ENCODE data around the gene KAT6B.

Gene KAT6B

DNA sequence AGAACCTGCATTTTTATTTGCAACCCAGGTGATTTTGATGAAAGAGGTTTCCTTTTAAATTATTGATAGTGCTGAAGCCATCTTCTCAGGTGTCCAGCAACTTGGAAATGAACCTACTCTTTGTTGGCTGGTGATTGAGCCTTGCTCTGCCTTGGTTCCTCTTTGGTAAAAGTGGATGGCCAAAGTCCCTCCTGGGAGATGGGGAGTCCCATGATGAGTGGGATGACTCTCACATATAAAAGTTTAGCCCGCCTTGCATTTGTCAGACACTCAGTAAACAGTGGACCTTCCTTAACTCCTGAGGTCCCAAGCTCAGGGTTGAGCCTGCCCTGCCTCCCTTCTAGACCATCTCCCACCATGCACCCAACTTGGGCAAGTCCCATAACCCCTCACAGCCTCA lies 28.9 kb upstream of the KAT6B start:
- FAIRE-seq = no peak
- no peak for DNase-seq (ENCODE audit: insufficient read length, low spot score)
- TF ChIP-seq POU2F2 (IDR thresholded peaks at IDR 0.05; ENCODE audit: low read depth, low read length) (no peak), TAF1 (IDR thresholded peaks at IDR 0.05; ENCODE audit: low read depth, low read length) (no peak), POLR2A (IDR thresholded peaks at IDR 0.05; ENCODE audit: low read depth, low read length) (no peak)

- no peak for TF ChIP-seq TAF1 (IDR thresholded peaks at IDR 0.05; ENCODE audit: low read depth, low read length)
- no peak for TF ChIP-seq POU2F2 (IDR thresholded peaks at IDR 0.05; ENCODE audit: low read depth, low read length)
- no peak for TF ChIP-seq POLR2AphosphoS5 (IDR thresholded peaks at IDR 0.05; ENCODE audit: low read depth, low read length)
- no peak for TF ChIP-seq SPI1 (IDR thresholded peaks at IDR 0.05; ENCODE audit: low read depth, low read length)
- TF ChIP-seq POLR2A (IDR thresholded peaks at IDR 0.05; ENCODE audit: low read depth, low read length) = no peak
- no peak for TF ChIP-seq PAX5 (IDR thresholded peaks at IDR 0.05; ENCODE audit: insufficient read depth, low read length, severe bottlenecking)
- no peak for DNase-seq (ENCODE audit: insufficient read length, low spot score)
- FAIRE-seq = peak; percentile 31
Observed at GRCh38 chr10:74799721-74800221, 26.6 kb upstream of the KAT6B start.

- FAIRE-seq = no peak
- DNase-seq (ENCODE audit: insufficient read length, low spot score) = no peak
- TF ChIP-seq POU2F2 (IDR thresholded peaks at IDR 0.05; ENCODE audit: low read depth, low read length) = no peak
- TF ChIP-seq POLR2AphosphoS5 (IDR thresholded peaks at IDR 0.05; ENCODE audit: low read depth, low read length) = no peak
- TF ChIP-seq POLR2A (IDR thresholded peaks at IDR 0.05; ENCODE audit: low read depth, low read length) = no peak
- TF ChIP-seq TAF1 (IDR thresholded peaks at IDR 0.05; ENCODE audit: low read depth, low read length) = no peak
- TF ChIP-seq SPI1 (IDR thresholded peaks at IDR 0.05; ENCODE audit: low read depth, low read length) = no peak
- no peak for TF ChIP-seq PAX5 (IDR thresholded peaks at IDR 0.05; ENCODE audit: insufficient read depth, low read length, severe bottlenecking)
Observed at GRCh38 chr10:74801447-74801846, 25.0 kb upstream of the KAT6B start.

- TF ChIP-seq TAF1 (IDR thresholded peaks at IDR 0.05; ENCODE audit: low read depth, low read length) = no peak
- TF ChIP-seq POLR2AphosphoS5 (IDR thresholded peaks at IDR 0.05; ENCODE audit: low read depth, low read length) = no peak
- TF ChIP-seq SPI1 (IDR thresholded peaks at IDR 0.05; ENCODE audit: low read depth, low read length) = no peak
- TF ChIP-seq PAX5 (IDR thresholded peaks at IDR 0.05; ENCODE audit: insufficient read depth, low read length, severe bottlenecking) = no peak
- TF ChIP-seq POU2F2 (IDR thresholded peaks at IDR 0.05; ENCODE audit: low read depth, low read length) = no peak
- TF ChIP-seq POLR2A (IDR thresholded peaks at IDR 0.05; ENCODE audit: low read depth, low read length) = no peak
- FAIRE-seq = no peak
- no peak for DNase-seq (ENCODE audit: insufficient read length, low spot score)
Observed at GRCh38 chr10:74808501-74808900, 17.9 kb upstream of the KAT6B start.

DNA sequence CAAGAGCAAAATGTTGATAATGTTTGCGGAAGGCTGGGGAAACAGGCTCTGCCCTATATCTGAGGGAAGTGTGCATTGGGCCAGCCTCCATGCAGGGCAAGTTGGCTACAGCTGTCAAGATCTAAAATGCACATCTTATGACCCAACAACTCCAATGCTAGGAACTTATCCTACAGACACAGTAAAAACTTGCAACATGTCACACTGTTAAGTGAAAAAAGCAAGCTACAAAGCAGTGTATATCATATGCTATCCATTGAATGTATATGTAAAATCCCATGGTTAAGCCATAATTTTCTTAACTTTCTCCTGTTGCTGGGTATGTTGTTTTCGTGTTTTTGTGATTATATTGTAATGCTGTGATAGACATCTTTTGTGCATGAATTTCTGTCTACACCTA lies 16.3 kb upstream of the KAT6B start:
- FAIRE-seq = no peak
- DNase-seq (ENCODE audit: insufficient read length, low spot score) = no peak
- no peak for TF ChIP-seq POLR2A (IDR thresholded peaks at IDR 0.05; ENCODE audit: low read depth, low read length)
- no peak for TF ChIP-seq PAX5 (IDR thresholded peaks at IDR 0.05; ENCODE audit: insufficient read depth, low read length, severe bottlenecking)
- no peak for TF ChIP-seq TAF1 (IDR thresholded peaks at IDR 0.05; ENCODE audit: low read depth, low read length)
- TF ChIP-seq POU2F2 (IDR thresholded peaks at IDR 0.05; ENCODE audit: low read depth, low read length) = no peak
- TF ChIP-seq SPI1 (IDR thresholded peaks at IDR 0.05; ENCODE audit: low read depth, low read length) = no peak
- no peak for TF ChIP-seq POLR2AphosphoS5 (IDR thresholded peaks at IDR 0.05; ENCODE audit: low read depth, low read length)

DNA sequence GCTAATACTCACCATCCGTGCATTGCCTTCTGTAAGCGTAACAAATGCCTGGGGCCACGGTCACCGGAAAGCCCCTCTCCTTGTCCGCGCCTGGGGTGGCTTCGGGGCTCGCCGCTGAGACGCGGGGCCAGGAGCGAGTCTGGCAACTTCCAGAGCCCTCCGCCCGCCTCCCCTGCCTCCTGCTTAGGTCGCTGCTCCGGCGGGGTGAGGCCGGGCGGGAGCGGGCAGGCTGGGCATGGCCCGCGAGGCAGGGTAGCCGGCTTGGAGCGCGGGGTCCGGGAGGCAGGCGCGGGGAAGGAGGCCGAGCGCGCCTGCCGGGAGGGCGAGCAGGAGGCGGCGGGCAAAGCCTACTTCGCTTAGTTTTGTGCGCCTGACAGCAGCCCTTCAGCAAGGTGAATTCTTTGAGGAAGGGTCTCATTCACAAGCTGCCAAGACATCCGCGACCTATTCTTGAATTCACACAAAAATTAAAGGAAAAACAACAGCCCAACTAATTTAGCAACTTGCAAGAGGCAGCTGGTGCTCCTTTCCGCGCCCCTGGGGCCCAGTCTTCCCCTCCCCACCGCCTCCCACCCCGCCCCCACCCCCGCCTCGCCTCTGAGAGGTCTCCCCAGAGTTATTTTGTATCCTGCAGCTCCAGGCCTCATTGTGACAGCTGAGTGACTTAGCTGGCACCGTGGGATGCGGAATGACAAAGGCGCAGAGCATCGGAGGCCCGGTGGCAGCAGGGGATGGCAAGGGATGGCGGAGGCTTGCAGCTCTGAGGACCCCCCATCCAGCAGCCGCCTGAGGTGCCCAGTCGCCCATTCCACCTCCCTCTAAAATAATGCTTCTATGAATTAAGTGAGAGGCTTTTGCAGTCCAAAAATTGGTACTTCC lies 12.8 kb upstream of the KAT6B start:
- TF ChIP-seq PAX5 (IDR thresholded peaks at IDR 0.05; ENCODE audit: insufficient read depth, low read length, severe bottlenecking) (no peak), TAF1 (IDR thresholded peaks at IDR 0.05; ENCODE audit: low read depth, low read length) (no peak), POU2F2 (IDR thresholded peaks at IDR 0.05; ENCODE audit: low read depth, low read length) (no peak), SPI1 (IDR thresholded peaks at IDR 0.05; ENCODE audit: low read depth, low read length) (no peak), POLR2A (IDR thresholded peaks at IDR 0.05; ENCODE audit: low read depth, low read length) (no peak), POLR2AphosphoS5 (IDR thresholded peaks at IDR 0.05; ENCODE audit: low read depth, low read length) (no peak)
- no peak for DNase-seq (ENCODE audit: insufficient read length, low spot score)
- no peak for FAIRE-seq

GRCh38 chr10:74814797-74815196 lies 11.6 kb upstream of the KAT6B start:
- DNase-seq (ENCODE audit: insufficient read length, low spot score) = no peak
- TF ChIP-seq SPI1 (IDR thresholded peaks at IDR 0.05; ENCODE audit: low read depth, low read length) = no peak
- TF ChIP-seq POU2F2 (IDR thresholded peaks at IDR 0.05; ENCODE audit: low read depth, low read length) = no peak
- no peak for TF ChIP-seq TAF1 (IDR thresholded peaks at IDR 0.05; ENCODE audit: low read depth, low read length)
- TF ChIP-seq POLR2AphosphoS5 (IDR thresholded peaks at IDR 0.05; ENCODE audit: low read depth, low read length) = no peak
- TF ChIP-seq POLR2A (IDR thresholded peaks at IDR 0.05; ENCODE audit: low read depth, low read length) = no peak
- no peak for TF ChIP-seq PAX5 (IDR thresholded peaks at IDR 0.05; ENCODE audit: insufficient read depth, low read length, severe bottlenecking)
- no peak for FAIRE-seq

DNA sequence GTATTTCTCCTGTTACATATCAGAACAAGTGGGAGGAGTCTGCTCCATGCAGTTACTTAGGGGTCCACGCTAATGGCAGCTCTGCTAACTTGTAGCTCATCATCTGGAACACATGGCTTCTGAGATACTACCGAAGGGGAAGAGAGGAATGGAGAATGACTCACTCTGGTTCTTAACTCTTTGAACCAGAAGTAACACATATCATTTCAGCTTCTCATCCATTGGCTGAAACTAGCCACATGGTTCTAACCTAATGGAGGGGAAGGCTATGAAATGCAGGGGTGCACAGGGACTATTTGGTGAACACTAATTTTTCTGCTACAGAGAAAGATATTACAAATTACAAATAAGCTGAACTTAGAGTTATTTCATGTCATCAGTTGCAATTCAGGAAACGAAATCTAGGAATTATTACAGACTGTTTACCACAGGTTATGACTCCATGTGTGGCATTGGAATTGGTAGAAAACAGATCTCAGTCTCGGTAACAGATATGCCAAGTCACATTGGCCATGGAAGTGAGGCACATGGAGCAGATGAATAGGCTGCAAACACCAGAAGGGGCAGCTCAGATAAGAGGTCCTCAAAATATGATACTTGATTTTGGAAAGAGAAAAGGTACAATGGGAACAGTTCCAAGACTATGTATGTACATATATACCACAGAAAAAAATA lies 9.4 kb upstream of the KAT6B start:
- TF ChIP-seq SPI1 (IDR thresholded peaks at IDR 0.05; ENCODE audit: low read depth, low read length) = no peak
- no peak for TF ChIP-seq POU2F2 (IDR thresholded peaks at IDR 0.05; ENCODE audit: low read depth, low read length)
- TF ChIP-seq TAF1 (IDR thresholded peaks at IDR 0.05; ENCODE audit: low read depth, low read length) = no peak
- TF ChIP-seq POLR2A (IDR thresholded peaks at IDR 0.05; ENCODE audit: low read depth, low read length) = no peak
- no peak for TF ChIP-seq POLR2AphosphoS5 (IDR thresholded peaks at IDR 0.05; ENCODE audit: low read depth, low read length)
- TF ChIP-seq PAX5 (IDR thresholded peaks at IDR 0.05; ENCODE audit: insufficient read depth, low read length, severe bottlenecking) = no peak
- FAIRE-seq (peak; percentile 55), DNase-seq (ENCODE audit: insufficient read length, low spot score) (no peak)

GRCh38 chr10:74821501-74821900 lies 4.9 kb upstream of the KAT6B start:
- TF ChIP-seq PAX5 (IDR thresholded peaks at IDR 0.05; ENCODE audit: insufficient read depth, low read length, severe bottlenecking) (no peak), POU2F2 (IDR thresholded peaks at IDR 0.05; ENCODE audit: low read depth, low read length) (no peak), POLR2AphosphoS5 (IDR thresholded peaks at IDR 0.05; ENCODE audit: low read depth, low read length) (no peak)
- DNase-seq (ENCODE audit: insufficient read length, low spot score) = no peak
- FAIRE-seq = no peak

Data from GM12891 (cell line).